Lower lobe of right lung (tissue), 2 donors: ENCODE results near the gene SLC49A3. TPM values are rescaled to one million over a fixed set of nuclear protein-coding genes. Genes with fewer than 3 reads are reported as not detected.

ENCODE experiments used
- ATAC-seq, 2 donors: fragments of 200-7000 bp; cut with Tn5 transposase; one replicate each; pipeline ENCODE4 v1.9.1; 2020 to 2022; ENCODE audit warnings: mild to moderate bottlenecking in 2 of 2, moderate library complexity in 2 of 2
- DNase-seq: peaks from one replicate; pipeline ENCODE4 v3.0.0-alpha.2; 2020
- H3K27ac ChIP-seq: fragments of 200-600 bp; one replicate; pipeline ENCODE4 v1.8.0; 2022
- H3K27me3 ChIP-seq: fragments of 200-600 bp; one replicate; pipeline ENCODE4 v1.8.0; 2022; ENCODE audit warnings: low read depth
- H3K36me3 ChIP-seq: fragments of 200-600 bp; one replicate; pipeline ENCODE4 v1.8.0; 2022; ENCODE audit warnings: mild to moderate bottlenecking
- H3K4me1 ChIP-seq: fragments of 200-600 bp; one replicate; pipeline ENCODE4 v1.8.0; 2022
- H3K4me3 ChIP-seq: fragments of 200-600 bp; one replicate; pipeline ENCODE4 v1.8.0; 2022; ENCODE audit warnings: mild to moderate bottlenecking
- H3K9me3 ChIP-seq: fragments of 200-600 bp; one replicate; pipeline ENCODE4 v1.8.0; 2022
- intact Hi-C: fragments of 100-400 bp; cut with DNase I; formaldehyde crosslinking; loops from one replicate; pipeline ENCODE4 v1.11.0; 2022
- total RNA-seq: library from RNA; stranded (reverse); fragmentation: NEBNext Ultra II Directional; extraction: Animal tissue kit (Norgen Biotek cat#: 25700); gene quantifications from one replicate; pipeline ENCODE4 v1.2.1, GENCODE V29; 2021
- TF ChIP-seq, protein P1 (sequence below): fragments of 200-600 bp; IDR thresholded peaks from one replicate; pipeline ENCODE4 v1.8.0; 2022; ENCODE audit warnings: antibody characterized with exemption, mild to moderate bottlenecking
- donor health status: DM: no; HTN: yes; CAD: no; lungs with severe emphysema.

Gene SLC49A3
- total RNA-seq, 1 donor from 2014 or later = 31.5 TPM

DNA sequence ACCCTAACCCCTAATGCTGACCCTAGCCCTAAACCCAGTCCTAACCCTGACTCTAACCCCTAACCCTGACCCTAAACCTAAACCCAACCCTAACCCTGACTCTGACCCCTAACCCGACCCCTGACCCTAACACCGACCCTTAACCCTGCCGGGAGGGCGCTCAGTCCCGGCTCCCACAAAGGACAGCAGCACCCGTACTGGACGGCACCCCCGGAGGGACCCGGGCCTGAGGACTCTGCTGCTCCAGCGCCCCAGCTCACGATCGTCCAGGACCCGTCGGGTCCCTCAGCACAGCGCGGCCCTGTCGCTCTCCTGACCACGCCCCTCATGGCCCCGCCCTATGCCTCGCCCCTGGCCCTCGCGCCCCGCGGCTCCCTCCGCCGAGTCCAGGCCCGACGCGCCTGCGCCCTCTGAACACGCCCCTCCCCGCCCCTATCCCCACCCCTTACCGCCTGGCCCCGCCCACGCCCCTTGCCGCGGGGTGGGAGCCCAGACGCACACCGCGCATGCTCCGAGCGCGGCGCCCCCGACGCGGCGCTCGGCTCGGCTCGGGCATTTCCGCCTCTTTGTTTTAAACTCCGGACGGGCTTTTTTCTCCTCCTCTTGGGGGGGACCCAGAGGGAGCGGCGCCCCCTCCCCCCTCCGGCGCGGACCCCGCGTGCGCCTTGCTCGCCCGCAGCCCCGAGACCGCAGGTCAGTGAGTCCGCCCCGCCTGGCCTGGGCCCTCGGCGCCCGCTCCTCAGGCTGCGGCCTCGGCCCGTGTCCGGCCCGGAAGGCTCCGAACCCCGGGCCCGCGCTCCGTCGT is 16.5 kb upstream of the SLC49A3 start, which contains the start of gene PCGF3:
PCGF3 (plus strand) TSS at position 555 of the 805 bp plus-strand sequence. CDS start 27,849 bp downstream, outside the sequence.
- intact Hi-C loops = no loop called here
- TF ChIP-seq, protein P1, sequence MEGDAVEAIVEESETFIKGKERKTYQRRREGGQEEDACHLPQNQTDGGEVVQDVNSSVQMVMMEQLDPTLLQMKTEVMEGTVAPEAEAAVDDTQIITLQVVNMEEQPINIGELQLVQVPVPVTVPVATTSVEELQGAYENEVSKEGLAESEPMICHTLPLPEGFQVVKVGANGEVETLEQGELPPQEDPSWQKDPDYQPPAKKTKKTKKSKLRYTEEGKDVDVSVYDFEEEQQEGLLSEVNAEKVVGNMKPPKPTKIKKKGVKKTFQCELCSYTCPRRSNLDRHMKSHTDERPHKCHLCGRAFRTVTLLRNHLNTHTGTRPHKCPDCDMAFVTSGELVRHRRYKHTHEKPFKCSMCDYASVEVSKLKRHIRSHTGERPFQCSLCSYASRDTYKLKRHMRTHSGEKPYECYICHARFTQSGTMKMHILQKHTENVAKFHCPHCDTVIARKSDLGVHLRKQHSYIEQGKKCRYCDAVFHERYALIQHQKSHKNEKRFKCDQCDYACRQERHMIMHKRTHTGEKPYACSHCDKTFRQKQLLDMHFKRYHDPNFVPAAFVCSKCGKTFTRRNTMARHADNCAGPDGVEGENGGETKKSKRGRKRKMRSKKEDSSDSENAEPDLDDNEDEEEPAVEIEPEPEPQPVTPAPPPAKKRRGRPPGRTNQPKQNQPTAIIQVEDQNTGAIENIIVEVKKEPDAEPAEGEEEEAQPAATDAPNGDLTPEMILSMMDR = no peak
- Histone ChIP-seq H3K4me1 (peaks cover 24% of the 10 kb centered on the region), H3K4me3 (peak within 1 kb of the TSS; percentile 88), H3K27ac (peak within 1 kb of the TSS; percentile 91), H3K36me3 (peaks cover 3% of the 10 kb centered on the region), H3K27me3 (no peaks in the 10 kb centered on the region), H3K9me3 (no peaks in the 10 kb centered on the region)
- DNase-seq = peak; percentile 98
- ATAC-seq = peak; percentile 98

GRCh38 chr4:704971-705277 is 16.0 kb upstream of the SLC49A3 start:
- Histone ChIP-seq H3K9me3 (no peaks in the 10 kb centered on the region), H3K27me3 (no peaks in the 10 kb centered on the region), H3K4me1 (peaks cover 25% of the 10 kb centered on the region), H3K27ac (peak overlapping the region; percentile 91), H3K36me3 (no peaks in the 10 kb centered on the region), H3K4me3 (peak overlapping the region; percentile 88)
- intact Hi-C loops = no loop called here
- TF ChIP-seq, protein P1 = no peak
- no peak for ATAC-seq
- DNase-seq = no peak

DNA sequence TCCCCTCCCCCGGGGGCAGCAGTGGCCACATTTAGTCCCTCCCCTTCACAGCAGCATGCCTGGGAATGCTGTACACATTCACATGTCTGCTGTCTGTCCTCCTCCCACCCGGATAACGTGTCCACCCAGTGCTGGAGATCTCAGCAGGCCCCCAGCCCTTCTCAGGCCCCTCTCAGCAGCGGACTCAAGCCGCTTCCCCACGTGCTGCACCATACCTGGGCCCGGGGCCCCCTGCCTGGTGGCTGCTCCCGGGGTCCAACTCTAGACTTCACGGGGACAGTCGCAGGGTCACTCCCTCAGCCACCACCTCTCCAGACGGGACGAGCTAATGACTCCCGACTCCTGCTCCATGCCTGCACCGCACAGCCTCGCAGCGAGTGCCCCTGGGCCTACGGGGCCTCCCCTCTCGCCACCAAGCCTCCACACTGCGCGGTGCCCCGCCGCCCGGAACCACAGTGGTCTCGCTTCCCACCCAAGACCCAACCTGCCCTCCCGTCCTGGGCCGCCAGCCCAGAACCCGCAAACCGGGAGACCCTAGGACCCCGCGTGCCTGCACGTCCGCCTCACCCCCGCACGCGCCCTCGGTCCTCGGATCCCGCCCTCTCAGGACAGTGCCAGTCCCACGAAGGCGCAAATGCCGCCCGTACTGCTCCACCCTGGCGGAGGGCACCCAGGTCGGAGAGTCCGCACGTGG is 15.4 kb upstream of the SLC49A3 start:
- Histone ChIP-seq H3K27me3 (no peaks in the 10 kb centered on the region), H3K36me3 (no peaks in the 10 kb centered on the region), H3K27ac (no peak overlapping the region), H3K4me3 (no peak overlapping the region), H3K9me3 (no peaks in the 10 kb centered on the region), H3K4me1 (peaks cover 24% of the 10 kb centered on the region)
- DNase-seq (no peak), ATAC-seq (no peak)
- TF ChIP-seq, protein P1 = no peak
- intact Hi-C loops = no loop called here

DNA sequence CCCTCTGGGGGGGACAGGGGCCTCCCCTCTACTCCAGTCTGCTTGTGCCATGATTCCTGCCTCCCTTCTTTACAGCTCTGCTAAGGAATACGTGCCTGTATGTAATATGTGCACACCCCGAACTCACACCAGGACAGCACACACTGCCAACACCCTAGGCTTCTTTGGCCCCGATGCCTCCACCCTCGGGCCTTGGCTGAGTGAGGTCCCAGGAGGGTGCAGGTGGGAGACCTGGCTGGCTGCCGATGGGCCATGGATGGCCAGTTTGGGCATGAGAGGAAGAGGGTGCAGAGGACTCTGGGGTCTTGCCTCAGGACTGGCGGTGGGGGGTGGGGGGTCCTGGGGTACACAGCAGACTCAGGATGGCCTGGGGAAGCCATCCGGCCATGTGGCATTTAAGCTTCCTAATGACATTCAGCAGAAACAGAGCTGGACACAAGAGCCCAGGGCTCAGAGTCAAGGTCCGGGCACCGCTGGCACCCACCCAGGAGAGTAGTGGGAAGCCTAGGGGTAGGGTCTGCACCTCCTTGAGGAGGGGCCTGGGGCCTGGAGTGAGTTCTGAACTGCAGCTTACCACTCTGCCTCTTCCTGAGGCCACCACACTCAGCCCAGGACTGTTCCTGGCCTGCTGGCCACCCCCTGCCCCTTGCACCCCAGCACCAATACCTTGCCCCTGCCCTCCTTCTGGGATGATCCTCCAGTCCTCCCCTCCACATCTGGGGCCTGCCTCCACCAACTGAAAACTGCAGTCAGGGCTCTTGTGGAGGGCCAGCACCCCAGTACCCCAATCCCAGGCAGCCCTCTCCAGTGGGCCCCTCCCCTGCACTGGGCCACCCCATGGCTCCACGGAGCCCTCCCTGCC is 14.6 kb upstream of the SLC49A3 start:
- Histone ChIP-seq H3K4me3 (no peak overlapping the region), H3K27me3 (no peaks in the 10 kb centered on the region), H3K4me1 (peaks cover 19% of the 10 kb centered on the region), H3K27ac (no peak overlapping the region), H3K36me3 (no peaks in the 10 kb centered on the region), H3K9me3 (no peaks in the 10 kb centered on the region)
- ATAC-seq = no peak
- DNase-seq = no peak
- intact Hi-C loops = no loop called here
- TF ChIP-seq, protein P1 = no peak

GRCh38 chr4:702618-703048 is 13.7 kb upstream of the SLC49A3 start:
- no peak overlapping the region for H3K27ac ChIP-seq
- H3K9me3 ChIP-seq = no peaks in the 10 kb centered on the region
- H3K36me3 ChIP-seq = no peaks in the 10 kb centered on the region
- no peak for DNase-seq
- intact Hi-C loops = no loop called here
- H3K27me3 ChIP-seq = no peaks in the 10 kb centered on the region
- H3K4me1 ChIP-seq = peaks cover 11% of the 10 kb centered on the region
- no peak for ATAC-seq
- TF ChIP-seq, protein P1 = no peak
- no peak overlapping the region for H3K4me3 ChIP-seq
